ENCODE measurements around the gene DOCK8.

The DOCK8 gene

GRCh38 chr9:318646-319045 lies 104.0 kb downstream of the DOCK8 start:
- DNase-seq: no peak

- DNase-seq: no peak
Observed at GRCh38 chr9:324971-325370, 110.3 kb downstream of the DOCK8 start.

GRCh38 chr9:326667-327066 lies 112.0 kb downstream of the DOCK8 start:
- DNase-seq: no peak

GRCh38 chr9:328453-328852 lies 113.8 kb downstream of the DOCK8 start:
- DNase-seq: no peak

- DNase-seq: no peak
Observed at GRCh38 chr9:331197-331596, 116.5 kb downstream of the DOCK8 start.

- DNase-seq: no peak
Observed at GRCh38 chr9:335373-335772, 120.7 kb downstream of the DOCK8 start.

- no peak for DNase-seq
Observed at GRCh38 chr9:336039-336438, 121.4 kb downstream of the DOCK8 start.

GRCh38 chr9:338602-339001 lies 123.9 kb downstream of the DOCK8 start:
- DNase-seq: no peak

- DNase-seq: no peak
Observed at GRCh38 chr9:341634-342421, 127.2 kb downstream of the DOCK8 start.

GRCh38 chr9:343773-344172 lies 129.1 kb downstream of the DOCK8 start:
- DNase-seq: no peak

GRCh38 chr9:346111-346571 lies 131.5 kb downstream of the DOCK8 start:
- no peak for DNase-seq

- no peak for DNase-seq
Observed at GRCh38 chr9:347667-348292, 133.1 kb downstream of the DOCK8 start.

GRCh38 chr9:350384-350783 lies 135.7 kb downstream of the DOCK8 start:
- no peak for DNase-seq

GRCh38 chr9:351916-352315 lies 137.3 kb downstream of the DOCK8 start:
- no peak for DNase-seq

- DNase-seq: no peak
Observed at GRCh38 chr9:353077-353476, 138.4 kb downstream of the DOCK8 start.

GRCh38 chr9:354453-354852 lies 139.8 kb downstream of the DOCK8 start:
- no peak for DNase-seq

- DNase-seq: no peak
Observed at GRCh38 chr9:357560-357959, 142.9 kb downstream of the DOCK8 start.

GRCh38 chr9:362561-363273 lies 148.1 kb downstream of the DOCK8 start:
- no peak for DNase-seq

GRCh38 chr9:363274-363612 lies 148.6 kb downstream of the DOCK8 start:
- DNase-seq: no peak

GRCh38 chr9:365436-365835 lies 150.8 kb downstream of the DOCK8 start:
- no peak for DNase-seq

- DNase-seq: no peak
Observed at GRCh38 chr9:366620-367019, 152.0 kb downstream of the DOCK8 start.

GRCh38 chr9:370086-370485 lies 155.4 kb downstream of the DOCK8 start:
- no peak for DNase-seq

GRCh38 chr9:371349-371748 lies 156.7 kb downstream of the DOCK8 start:
- no peak for DNase-seq

- no peak for DNase-seq
Observed at GRCh38 chr9:372128-372527, 157.5 kb downstream of the DOCK8 start.

All from NCI-H1436 treated with DMSO at 0.1 percent for 48 hours (cell line).